ENCODE data around the gene MMP20.

MMP20 gene

GRCh38 chr11:102656528-102656927 lies 31.4 kb upstream of the MMP20 start:
- no peak for DNase-seq (ENCODE audit: low read depth)
- TF ChIP-seq, protein P1, sequence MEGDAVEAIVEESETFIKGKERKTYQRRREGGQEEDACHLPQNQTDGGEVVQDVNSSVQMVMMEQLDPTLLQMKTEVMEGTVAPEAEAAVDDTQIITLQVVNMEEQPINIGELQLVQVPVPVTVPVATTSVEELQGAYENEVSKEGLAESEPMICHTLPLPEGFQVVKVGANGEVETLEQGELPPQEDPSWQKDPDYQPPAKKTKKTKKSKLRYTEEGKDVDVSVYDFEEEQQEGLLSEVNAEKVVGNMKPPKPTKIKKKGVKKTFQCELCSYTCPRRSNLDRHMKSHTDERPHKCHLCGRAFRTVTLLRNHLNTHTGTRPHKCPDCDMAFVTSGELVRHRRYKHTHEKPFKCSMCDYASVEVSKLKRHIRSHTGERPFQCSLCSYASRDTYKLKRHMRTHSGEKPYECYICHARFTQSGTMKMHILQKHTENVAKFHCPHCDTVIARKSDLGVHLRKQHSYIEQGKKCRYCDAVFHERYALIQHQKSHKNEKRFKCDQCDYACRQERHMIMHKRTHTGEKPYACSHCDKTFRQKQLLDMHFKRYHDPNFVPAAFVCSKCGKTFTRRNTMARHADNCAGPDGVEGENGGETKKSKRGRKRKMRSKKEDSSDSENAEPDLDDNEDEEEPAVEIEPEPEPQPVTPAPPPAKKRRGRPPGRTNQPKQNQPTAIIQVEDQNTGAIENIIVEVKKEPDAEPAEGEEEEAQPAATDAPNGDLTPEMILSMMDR (IDR thresholded peaks at IDR 0.05; ENCODE audit: insufficient read depth, low read depth, low read length, missing control alignments): no peak
- H3K4me3 ChIP-seq (ENCODE audit: low read length): no peak overlapping the region

DNA sequence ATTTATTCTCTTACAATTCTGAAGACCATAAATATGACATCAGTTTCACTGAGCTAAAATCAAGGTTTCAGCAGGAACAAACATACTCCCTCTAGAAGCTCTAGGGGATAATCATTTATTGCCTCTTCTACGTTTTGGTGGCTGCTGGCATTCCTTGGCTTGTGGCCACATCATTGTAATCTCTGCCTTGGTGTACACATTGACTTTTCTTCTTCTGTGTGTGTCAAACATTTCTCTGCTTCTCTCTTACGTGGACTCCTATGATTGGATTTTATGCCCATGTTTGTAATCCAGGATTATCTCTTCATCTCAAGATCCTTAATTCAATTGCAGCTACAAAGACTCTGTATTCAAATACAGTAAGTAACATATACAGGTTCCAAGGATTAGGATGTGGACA lies 30.4 kb upstream of the MMP20 start:
- TF ChIP-seq, protein P1 (IDR thresholded peaks at IDR 0.05; ENCODE audit: insufficient read depth, low read depth, low read length, missing control alignments): no peak
- no peak for DNase-seq (ENCODE audit: low read depth)
- no peak overlapping the region for H3K4me3 ChIP-seq (ENCODE audit: low read length)

DNA sequence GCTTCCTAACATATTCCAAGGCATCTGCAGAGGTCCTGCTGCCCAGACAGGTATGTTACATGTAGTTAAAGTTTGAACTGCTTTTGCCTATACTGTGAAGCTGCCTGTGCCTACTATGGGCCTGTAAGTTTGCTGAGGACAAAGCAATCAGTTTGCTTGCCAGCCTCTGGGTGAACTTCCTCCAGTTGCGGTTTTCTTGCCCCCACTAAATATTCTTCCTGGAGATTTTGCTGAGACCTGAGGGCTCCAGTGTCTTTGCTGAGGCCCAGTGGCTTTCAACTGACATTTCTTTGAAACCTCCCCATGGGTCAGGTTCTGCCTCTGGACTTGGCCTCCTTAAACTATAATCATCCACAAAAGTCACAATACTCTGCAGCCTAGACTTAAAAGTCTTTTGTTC lies 29.6 kb upstream of the MMP20 start:
- no peak overlapping the region for H3K4me3 ChIP-seq (ENCODE audit: low read length)
- TF ChIP-seq, protein P1 (IDR thresholded peaks at IDR 0.05; ENCODE audit: insufficient read depth, low read depth, low read length, missing control alignments): no peak
- no peak for DNase-seq (ENCODE audit: low read depth)

DNA sequence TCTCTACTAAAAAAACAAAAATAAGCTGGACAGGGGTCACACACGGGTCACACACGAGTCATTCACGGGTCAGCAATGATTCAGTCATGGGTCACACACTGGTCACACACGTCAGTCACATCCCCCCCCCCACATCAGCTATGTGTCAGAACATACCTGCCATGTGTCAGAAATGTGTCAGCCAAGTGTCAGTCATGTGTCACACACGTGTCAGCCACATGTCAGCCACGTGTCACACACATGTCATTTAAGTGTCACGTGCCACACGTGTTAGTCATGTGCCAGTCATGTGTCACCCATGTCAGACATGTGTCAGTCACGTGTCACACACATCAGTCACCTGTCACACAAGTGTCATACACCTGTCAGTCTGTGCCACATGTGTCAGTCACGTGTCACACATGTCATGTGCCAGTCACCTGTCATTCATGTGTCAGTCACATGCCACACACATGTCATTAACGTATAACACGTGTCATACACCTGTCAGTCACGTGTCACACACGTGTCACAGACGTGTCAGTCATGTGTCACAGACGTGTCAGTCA lies 28.7 kb upstream of the MMP20 start:
- TF ChIP-seq, protein P1 (IDR thresholded peaks at IDR 0.05; ENCODE audit: insufficient read depth, low read depth, low read length, missing control alignments): no peak
- DNase-seq (ENCODE audit: low read depth): peak; percentile 21

GRCh38 chr11:102647430-102647829 lies 22.3 kb upstream of the MMP20 start:
- no peak for DNase-seq (ENCODE audit: low read depth)
- no peak overlapping the region for H3K4me3 ChIP-seq (ENCODE audit: low read length)
- TF ChIP-seq, protein P1 (IDR thresholded peaks at IDR 0.05; ENCODE audit: insufficient read depth, low read depth, low read length, missing control alignments): no peak

More for the DNA sequence above, 28.7 kb upstream of the MMP20 start:
- H3K4me3 ChIP-seq (ENCODE audit: low read length): no peak overlapping the region

DNA sequence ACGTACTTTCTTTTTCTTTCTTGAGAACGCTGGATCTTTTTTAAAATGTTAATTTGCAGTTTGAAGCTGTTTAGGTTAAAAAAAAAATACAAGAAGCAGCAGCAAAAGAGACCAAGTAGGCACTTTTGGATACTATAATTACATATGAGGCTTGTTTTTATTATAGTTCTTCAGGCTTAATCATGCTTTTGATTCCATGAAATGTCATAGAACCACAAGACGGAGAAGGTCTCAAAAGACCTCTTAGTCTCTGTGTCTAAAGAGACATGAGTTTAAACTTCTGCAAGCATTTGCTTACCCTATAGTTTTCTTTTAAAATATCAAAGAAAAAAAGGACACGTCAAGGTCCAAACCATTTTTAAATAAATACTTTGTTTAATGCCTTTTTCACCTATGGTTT lies 18.8 kb upstream of the MMP20 start:
- TF ChIP-seq, protein P1 (IDR thresholded peaks at IDR 0.05; ENCODE audit: insufficient read depth, low read depth, low read length, missing control alignments): no peak
- no peak overlapping the region for H3K4me3 ChIP-seq (ENCODE audit: low read length)
- no peak for DNase-seq (ENCODE audit: low read depth)

DNA sequence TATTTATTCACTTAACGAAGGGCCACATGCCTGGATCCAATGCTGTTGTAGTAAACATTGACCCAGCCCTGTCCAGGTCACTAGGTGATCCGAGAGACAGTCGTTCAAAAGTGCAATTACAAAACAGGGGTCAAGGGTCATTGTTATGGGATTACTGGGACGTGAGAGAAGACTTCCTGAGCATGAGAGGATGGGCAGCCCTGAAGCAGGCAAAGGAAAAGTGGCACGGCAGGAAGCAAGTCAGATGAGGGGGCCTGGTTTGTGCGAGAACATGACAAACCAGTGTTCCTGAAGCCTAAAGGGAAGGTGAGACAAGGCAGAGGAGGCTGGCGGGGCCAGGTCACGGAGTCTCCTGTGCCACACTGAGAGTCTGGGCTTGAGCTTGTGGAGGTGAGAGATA lies 15.8 kb upstream of the MMP20 start:
- no peak for DNase-seq (ENCODE audit: low read depth)
- TF ChIP-seq, protein P1 (IDR thresholded peaks at IDR 0.05; ENCODE audit: insufficient read depth, low read depth, low read length, missing control alignments): no peak
- H3K4me3 ChIP-seq (ENCODE audit: low read length): no peak overlapping the region
